ENCODE measurements around the gene ZNF175.
"Not testable (repeated sequence)": the region's sequence is repeated elsewhere in the genome, so short reads cannot be mapped to it uniquely, and the experiment has no call there.

The ZNF175 gene

GRCh38 chr19:51593138-51593890 is 22.2 kb downstream of the ZNF175 start:
- no peak for DNase-seq

GRCh38 chr19:51593969-51594773 is 23.1 kb downstream of the ZNF175 start:
- peak; percentile 99 for DNase-seq

- DNase-seq = no peak
These were observed 23.7 kb downstream of the ZNF175 start for GRCh38 chr19:51594774-51595109.

GRCh38 chr19:51595190-51596175 is 24.4 kb downstream of the ZNF175 start:
- DNase-seq = no peak

- DNase-seq = no peak
These were observed 27.3 kb downstream of the ZNF175 start for GRCh38 chr19:51598159-51598915.

GRCh38 chr19:51599084-51599483 is 28.0 kb downstream of the ZNF175 start:
- no peak for DNase-seq

GRCh38 chr19:51600940-51601580 is 30.0 kb downstream of the ZNF175 start:
- DNase-seq = peak; percentile 37

GRCh38 chr19:51602189-51602854 is 31.2 kb downstream of the ZNF175 start:
- no peak for DNase-seq

- DNase-seq = no peak
These were observed 36.0 kb downstream of the ZNF175 start for GRCh38 chr19:51607077-51607476.

GRCh38 chr19:51607920-51608562 is 37.0 kb downstream of the ZNF175 start:
- DNase-seq = peak; percentile 93

GRCh38 chr19:51610576-51610975 is 39.5 kb downstream of the ZNF175 start:
- no peak for DNase-seq

- DNase-seq = no peak
These were observed 43.7 kb downstream of the ZNF175 start for GRCh38 chr19:51614789-51615188.

GRCh38 chr19:51615991-51616390 is 44.9 kb downstream of the ZNF175 start:
- DNase-seq = no peak

- peak; percentile 73 for DNase-seq
These were observed 50.1 kb downstream of the ZNF175 start for GRCh38 chr19:51621178-51621577.

GRCh38 chr19:51626675-51627074 is 55.6 kb downstream of the ZNF175 start:
- DNase-seq = no peak

GRCh38 chr19:51627491-51628138 is 56.5 kb downstream of the ZNF175 start:
- DNase-seq = no peak

GRCh38 chr19:51628153-51628939 is 57.3 kb downstream of the ZNF175 start:
- peak; percentile 18 for DNase-seq

- not testable (repeated sequence) for DNase-seq
These were observed 59.2 kb downstream of the ZNF175 start, which contains the start of gene SIGLEC5 for GRCh38 chr19:51630315-51630714. SIGLEC5 (minus strand) TSS chr19:51630401; CDS start chr19:51630335, 66 bp downstream.

GRCh38 chr19:51632126-51632525 is 61.0 kb downstream of the ZNF175 start:
- peak; percentile 35 for DNase-seq
